HEK293 (cell line): ENCODE data around the gene TACC2.

Source experiments
- BCL11A ChIP-seq: fragments of 450-650 bp; formaldehyde crosslinking; IDR thresholded peaks from 2 replicates; pipeline ENCODE4 v1.5.1; 2016; ENCODE audit warnings: low read depth, missing biosample characterization, missing genetic modification characterization
- CTCF ChIP-seq: fragments of 450-650 bp; formaldehyde crosslinking; IDR thresholded peaks from 2 replicates; pipeline ENCODE4 v1.5.1; 2016; ENCODE audit warnings: missing biosample characterization, missing genetic modification characterization
- EGR2 ChIP-seq: fragments of 450-650 bp; formaldehyde crosslinking; IDR thresholded peaks from 2 replicates; pipeline ENCODE4 v1.5.1; 2016; ENCODE audit warnings: low read depth, missing biosample characterization, missing genetic modification characterization
- GLIS1 ChIP-seq: fragments of 450-650 bp; formaldehyde crosslinking; IDR thresholded peaks from 2 replicates; pipeline ENCODE4 v1.5.1; 2016; ENCODE audit warnings: missing biosample characterization, missing genetic modification characterization
- ZNF664 ChIP-seq: fragments of 450-650 bp; formaldehyde crosslinking; IDR thresholded peaks from 2 replicates; pipeline ENCODE4 v1.5.1; 2016; ENCODE audit warnings: missing biosample characterization, missing genetic modification characterization
- ZNF830 ChIP-seq: fragments of 450-650 bp; IDR thresholded peaks from 2 replicates; pipeline ENCODE4 v1.5.0; 2018; ENCODE audit warnings: missing biosample characterization, missing genetic modification characterization, low read depth, mild to moderate bottlenecking, moderate library complexity
- ZNF837 ChIP-seq: fragments of 450-650 bp; formaldehyde crosslinking; IDR thresholded peaks from 2 replicates; pipeline ENCODE4 v1.5.1; 2016; ENCODE audit warnings: missing biosample characterization, missing genetic modification characterization

DNA sequence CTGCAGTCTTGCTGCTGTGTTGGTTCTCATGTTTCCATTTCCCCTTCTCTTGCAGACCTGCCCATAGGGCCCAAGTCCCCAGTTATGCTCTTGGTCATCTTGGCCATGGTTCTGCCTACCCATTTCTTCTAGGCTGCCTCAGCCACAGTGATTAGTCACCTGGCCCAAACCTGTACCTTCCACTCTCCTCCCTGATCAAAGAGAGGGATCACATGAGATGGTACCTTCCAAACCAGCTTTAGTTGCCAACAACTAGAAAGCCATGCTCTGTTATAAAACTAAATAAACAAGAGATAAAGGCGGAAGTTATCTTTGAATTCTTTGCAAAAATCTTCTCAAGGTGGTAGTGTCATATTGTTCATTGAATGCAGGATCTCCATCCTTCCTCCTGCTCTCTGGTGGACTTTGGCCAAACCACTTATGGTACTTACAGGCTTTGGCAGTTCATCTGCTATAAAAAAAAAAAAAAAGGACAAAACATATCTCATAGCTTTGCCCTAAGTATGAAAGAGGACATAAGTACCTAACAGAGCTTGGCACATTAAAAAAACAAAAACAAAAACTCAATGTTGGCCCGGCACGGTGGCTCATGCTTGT lies 25.8 kb downstream of the TACC2 start:
- TF ChIP-seq CTCF (tag by site-specific recombination), result no peak
- no peak for TF ChIP-seq EGR2
- TF ChIP-seq BCL11A (tag by site-specific recombination), result no peak
- no peak for TF ChIP-seq GLIS1 (tag by site-specific recombination)
- TF ChIP-seq ZNF664, result no peak
- TF ChIP-seq ZNF830 (tag by site-specific recombination), result no peak
- no peak for TF ChIP-seq ZNF837
